ENCODE measurements around the gene ZNF446.
"Not testable (repeated sequence)": the region's sequence is repeated elsewhere in the genome, so short reads cannot be mapped to it uniquely, and the experiment has no call there.

Gene ZNF446
- total RNA-seq, result 6.7 to 24.7 (median 10.1) reads per million in 9 experiments

DNA sequence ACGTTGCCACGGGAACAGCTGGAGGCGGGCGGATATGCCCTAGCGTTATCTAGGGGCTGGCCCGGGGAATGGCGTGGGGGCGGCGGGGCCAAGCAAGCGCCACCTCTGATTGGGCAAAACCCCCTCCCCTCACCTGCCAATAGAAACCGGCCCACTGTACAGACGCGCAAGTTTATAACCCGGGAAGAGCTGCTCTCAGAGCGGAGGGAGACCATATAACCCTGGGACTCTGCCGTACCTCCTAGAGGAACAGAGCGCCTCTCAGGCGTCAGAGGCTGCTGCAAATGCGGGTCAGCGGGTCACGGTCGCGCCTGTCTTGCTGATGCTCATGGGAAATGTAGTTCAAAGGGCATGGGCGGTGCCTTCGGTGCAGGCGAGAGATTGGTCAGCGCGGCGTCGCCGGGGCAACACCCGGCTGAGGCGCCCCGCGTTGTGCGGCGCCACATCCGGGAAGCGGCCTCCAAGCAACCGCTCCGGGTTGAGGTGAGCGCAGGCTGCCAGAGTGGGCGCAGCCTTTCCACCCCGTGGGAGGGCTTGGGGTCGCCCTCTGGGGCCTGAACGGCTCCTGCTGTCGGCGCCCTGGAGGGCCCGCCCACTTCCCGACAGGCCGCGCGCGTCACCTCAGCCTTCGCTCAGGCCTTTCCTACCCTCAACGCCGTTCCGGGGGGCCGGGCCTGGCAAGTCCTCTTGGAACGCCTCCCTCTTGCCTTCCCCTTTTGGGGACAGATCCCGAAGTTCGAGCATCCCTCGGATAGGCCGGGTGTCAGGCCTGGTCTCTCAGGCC lies at the start of gene ZNF446:
TSS of gene ZNF446 (plus strand) at position 639 of the 784 bp plus-strand sequence. CDS start 867 bp downstream, outside the sequence.
- peak within 1 kb of the TSS; percentile 98 to 99 for H3K27ac Mint-ChIP-seq
- no peaks in the 10 kb centered on the region for H3K27me3 Mint-ChIP-seq
- H3K9me3 Mint-ChIP-seq, result no peaks in the 10 kb centered on the region
- peaks cover 41% of the 10 kb centered on the region for H3K36me3 Mint-ChIP-seq (ENCODE audit: insufficient read depth)
- H3K4me1 Mint-ChIP-seq (ENCODE audit: low read depth in 2 of 2), result peaks cover 12 to 23% of the 10 kb centered on the region in 2 donors
- peak within 1 kb of the TSS; percentile 81 to 89 for H3K4me3 Mint-ChIP-seq
- DNase-seq (peak; percentile 94 to 96 (median 96)), ATAC-seq (replicated peaks) (peak; percentile 84)

DNA sequence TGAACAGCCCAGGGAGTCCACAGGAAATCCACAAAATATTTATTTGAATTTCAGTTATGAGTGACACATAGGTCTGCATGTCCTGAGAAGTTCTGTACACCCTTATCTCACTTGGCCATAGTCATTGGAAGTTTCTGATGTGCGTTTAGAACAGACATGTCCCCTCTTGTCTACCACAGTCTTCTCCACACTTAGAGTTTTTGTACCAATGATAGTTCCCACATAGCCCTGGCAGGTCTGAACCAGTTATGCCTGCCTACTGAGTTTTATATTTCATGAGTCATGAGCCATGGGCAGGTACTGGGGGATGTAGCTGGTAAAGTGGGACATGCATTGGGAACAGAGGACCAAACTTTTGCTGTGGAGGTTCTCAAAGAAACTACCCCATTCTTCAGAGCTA lies 47.5 kb upstream of the ZNF446 start:
- ATAC-seq (replicated peaks) (no peak), DNase-seq (no peak)
- no peaks in the 10 kb centered on the region for H3K9me3 Mint-ChIP-seq
- H3K27ac Mint-ChIP-seq, result no peak overlapping the region
- no peaks in the 10 kb centered on the region for H3K4me1 Mint-ChIP-seq (ENCODE audit: low read depth in 2 of 2)
- no peaks in the 10 kb centered on the region for H3K27me3 Mint-ChIP-seq
- peaks cover 3% of the 10 kb centered on the region for H3K36me3 Mint-ChIP-seq (ENCODE audit: insufficient read depth)
- H3K4me3 Mint-ChIP-seq, result no peak overlapping the region

DNA sequence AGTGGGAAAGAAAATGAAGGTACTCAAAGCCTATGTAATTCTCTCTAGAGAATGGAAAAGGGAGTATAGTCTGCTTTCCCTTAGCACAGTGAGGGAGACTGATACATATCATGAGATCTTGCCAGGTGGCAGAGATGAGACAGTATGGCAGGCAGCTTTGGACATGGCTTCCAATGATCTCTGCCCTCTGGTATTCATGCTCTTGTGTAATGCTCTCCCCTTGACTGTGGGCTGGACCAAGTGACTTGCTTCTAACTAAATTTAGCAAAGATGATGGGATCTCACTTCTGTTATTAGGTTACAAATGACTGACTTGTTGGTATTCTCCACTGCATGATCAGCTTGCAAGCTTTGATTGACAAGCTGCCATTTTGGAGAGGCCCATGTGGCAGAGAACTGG lies 46.4 kb upstream of the ZNF446 start:
- Mint-ChIP-seq H3K4me3 (no peak overlapping the region), H3K36me3 (ENCODE audit: insufficient read depth) (peaks cover 9% of the 10 kb centered on the region), H3K27me3 (no peaks in the 10 kb centered on the region), H3K4me1 (ENCODE audit: low read depth in 2 of 2) (no peaks in the 10 kb centered on the region), H3K9me3 (no peaks in the 10 kb centered on the region), H3K27ac (no peak overlapping the region)
- no peak for DNase-seq
- no peak for ATAC-seq (replicated peaks)

DNA sequence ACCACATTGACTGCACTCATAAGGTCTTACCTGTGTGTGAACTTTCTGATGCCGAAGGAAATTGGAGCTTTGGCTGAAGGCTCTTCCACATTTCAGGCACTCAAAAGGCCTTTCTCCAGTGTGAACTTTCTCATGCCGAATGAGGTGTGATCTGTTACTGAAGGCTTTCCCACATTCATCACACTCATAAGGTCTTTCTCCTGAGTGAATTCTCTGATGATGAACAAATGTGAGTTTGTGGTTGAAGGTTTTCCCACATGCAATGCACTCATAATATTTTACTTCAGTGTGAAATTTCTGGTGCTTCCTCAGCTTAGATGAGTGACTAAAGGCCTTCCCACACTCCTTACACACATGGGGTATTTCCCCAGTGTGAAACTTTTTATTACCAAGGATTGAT lies 41.9 kb upstream of the ZNF446 start:
- peaks cover 33% of the 10 kb centered on the region for H3K36me3 Mint-ChIP-seq (ENCODE audit: insufficient read depth)
- H3K27me3 Mint-ChIP-seq, result no peaks in the 10 kb centered on the region
- DNase-seq, result no peak
- peaks cover 10 to 21% of the 10 kb centered on the region in 2 donors for H3K9me3 Mint-ChIP-seq
- H3K4me1 Mint-ChIP-seq (ENCODE audit: low read depth in 2 of 2), result peaks cover 2 to 6% of the 10 kb centered on the region in 2 donors
- no peak for ATAC-seq (replicated peaks)
- H3K4me3 Mint-ChIP-seq, result no peak overlapping the region
- no peak overlapping the region for H3K27ac Mint-ChIP-seq

DNA sequence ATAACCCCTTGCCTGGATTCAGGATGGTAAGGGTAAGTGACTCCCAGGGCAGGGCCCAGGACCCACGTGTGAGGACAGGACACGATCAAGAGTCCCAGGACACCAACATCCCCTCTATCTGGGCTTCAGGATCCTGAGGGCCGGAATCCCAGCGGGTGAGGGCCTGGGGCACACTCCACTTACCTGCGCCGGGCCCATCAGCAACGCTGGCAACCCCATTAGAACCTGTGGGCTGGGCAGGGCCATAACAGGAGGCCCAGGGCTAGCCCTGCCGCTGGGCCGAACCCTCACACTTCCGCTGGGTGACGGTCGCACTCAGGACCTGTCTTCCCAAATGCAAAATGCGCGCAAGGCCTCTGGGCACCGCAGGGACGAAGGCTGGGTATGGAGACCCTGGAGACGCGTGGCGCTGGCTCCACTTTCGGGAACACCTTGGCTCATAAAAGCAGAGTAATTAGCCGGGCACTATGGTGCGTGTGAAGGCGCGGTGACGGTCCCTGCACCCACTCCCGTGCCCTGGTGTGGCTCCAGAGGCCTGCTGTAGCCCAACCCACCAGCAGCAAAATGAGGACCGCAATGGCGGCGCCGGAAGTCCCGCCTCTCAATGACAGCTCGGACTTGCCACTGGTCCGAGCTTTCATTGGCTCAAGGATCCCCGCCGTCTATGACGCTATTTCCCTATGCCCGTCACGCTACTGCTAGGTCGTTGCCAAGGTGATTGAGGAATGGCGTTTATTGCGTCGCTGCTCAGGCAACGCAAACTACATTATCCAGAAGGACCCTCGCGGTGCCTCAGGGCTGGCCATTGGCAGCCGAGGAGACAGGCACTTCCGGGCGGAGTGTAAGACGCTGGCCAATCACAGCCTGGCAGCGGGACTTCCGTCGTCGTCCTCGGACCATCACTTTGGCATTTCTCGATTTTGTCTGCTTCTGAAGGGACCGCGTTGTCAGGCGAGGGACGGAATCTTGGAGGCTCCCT lies 36.3 kb upstream of the ZNF446 start, which contains the start of gene ZNF132:
TSS of gene ZNF132 (minus strand) at position 578 of the 979 bp plus-strand sequence. CDS start at position 246, 332 bp downstream.
- peaks cover 42% of the 10 kb centered on the region for H3K36me3 Mint-ChIP-seq (ENCODE audit: insufficient read depth)
- peaks cover 0 to 13% of the 10 kb centered on the region in 2 donors for H3K27me3 Mint-ChIP-seq
- H3K9me3 Mint-ChIP-seq, result peaks cover 16 to 43% of the 10 kb centered on the region in 2 donors
- H3K4me3 Mint-ChIP-seq, result peak within 1 kb of the TSS; percentile 88 to 93
- H3K4me1 Mint-ChIP-seq (ENCODE audit: low read depth in 2 of 2), result peaks cover 13 to 19% of the 10 kb centered on the region in 2 donors
- H3K27ac Mint-ChIP-seq, result peak within 1 kb of the TSS; percentile 92 to 95
- DNase-seq (peak; percentile 90 to 91 (median 91)), ATAC-seq (replicated peaks) (peak; percentile 97)

DNA sequence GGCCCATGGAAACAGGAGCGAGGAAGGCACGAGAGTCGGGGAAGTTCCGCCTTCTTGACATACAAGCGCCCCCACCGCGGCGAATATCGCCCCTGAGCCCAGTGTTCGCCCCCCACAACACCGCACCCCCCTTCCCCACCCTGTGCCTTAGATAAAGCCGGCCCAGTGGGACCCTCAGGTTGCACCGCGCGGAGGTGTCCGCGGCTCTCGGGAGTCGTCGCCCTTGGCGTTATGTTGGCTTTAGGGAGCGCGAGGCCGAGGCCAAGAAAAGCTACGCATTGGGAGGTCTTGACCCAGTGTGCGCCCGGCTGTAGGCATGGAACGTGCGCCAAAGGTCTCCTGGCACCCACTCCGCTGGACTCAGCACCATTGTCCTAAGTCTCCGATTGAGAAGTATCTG lies 35.6 kb upstream of the ZNF446 start:
- peak overlapping the region; percentile 92 to 95 for H3K27ac Mint-ChIP-seq
- H3K4me3 Mint-ChIP-seq, result peak overlapping the region; percentile 88 to 93
- H3K36me3 Mint-ChIP-seq (ENCODE audit: insufficient read depth), result peaks cover 37% of the 10 kb centered on the region
- peaks cover 13 to 19% of the 10 kb centered on the region in 2 donors for H3K4me1 Mint-ChIP-seq (ENCODE audit: low read depth in 2 of 2)
- ATAC-seq (replicated peaks), result no peak
- no peak for DNase-seq
- H3K9me3 Mint-ChIP-seq, result peaks cover 16 to 43% of the 10 kb centered on the region in 2 donors
- peaks cover 0 to 15% of the 10 kb centered on the region in 2 donors for H3K27me3 Mint-ChIP-seq

DNA sequence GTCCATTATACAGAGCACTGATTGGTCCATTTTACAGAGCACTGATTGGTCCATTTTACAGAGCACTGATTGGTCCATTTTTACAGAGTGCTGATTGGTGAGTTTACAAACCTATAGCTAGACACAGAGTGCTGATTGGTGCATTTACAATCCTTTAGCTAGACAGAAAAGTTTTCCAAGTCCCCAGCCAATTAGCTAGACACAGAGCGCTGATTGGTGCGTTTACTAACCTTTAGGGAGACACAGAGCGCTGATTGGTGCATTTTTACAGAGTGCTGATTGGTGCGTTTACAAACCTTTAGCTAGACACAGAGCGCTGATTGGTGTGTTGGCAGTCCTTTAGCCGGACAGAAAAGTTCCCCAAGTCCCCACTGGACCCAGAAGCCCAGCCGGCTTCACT lies 33.2 kb upstream of the ZNF446 start:
- Mint-ChIP-seq H3K36me3 (ENCODE audit: insufficient read depth) (peaks cover 16% of the 10 kb centered on the region), H3K4me1 (ENCODE audit: low read depth in 2 of 2) (peaks cover 13 to 18% of the 10 kb centered on the region in 2 donors), H3K9me3 (peaks cover 11 to 31% of the 10 kb centered on the region in 2 donors), H3K27me3 (peaks cover 15 to 36% of the 10 kb centered on the region in 2 donors)
- not testable (repeated sequence) for H3K4me3 Mint-ChIP-seq; DNase-seq; H3K27ac Mint-ChIP-seq; ATAC-seq (replicated peaks)

DNA sequence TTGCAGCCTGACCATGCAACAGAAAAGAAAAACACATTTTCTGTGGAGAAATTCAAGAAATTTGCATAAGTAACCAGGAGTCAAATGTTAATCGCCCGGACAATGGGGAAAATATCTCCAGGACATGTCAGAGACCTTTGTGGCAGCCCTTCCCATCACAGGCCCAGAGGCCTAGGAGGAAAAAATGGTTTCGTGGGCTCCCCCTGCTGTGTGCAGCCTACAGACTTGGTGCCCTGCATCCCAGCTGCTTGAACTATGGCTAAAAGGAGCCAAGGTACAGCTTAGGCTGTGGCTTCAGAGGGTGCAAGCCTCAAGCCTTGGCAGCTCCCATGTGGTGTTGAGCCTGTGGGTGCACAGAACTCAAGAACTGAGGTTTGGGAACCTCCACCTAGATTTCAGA lies 27.3 kb upstream of the ZNF446 start:
- H3K27ac Mint-ChIP-seq; DNase-seq; H3K9me3 Mint-ChIP-seq; H3K4me3 Mint-ChIP-seq; ATAC-seq (replicated peaks): not testable (repeated sequence)
- Mint-ChIP-seq H3K36me3 (ENCODE audit: insufficient read depth) (peaks cover 13% of the 10 kb centered on the region), H3K27me3 (peaks cover 31 to 48% of the 10 kb centered on the region in 2 donors), H3K4me1 (ENCODE audit: low read depth in 2 of 2) (peaks cover 19 to 21% of the 10 kb centered on the region in 2 donors)

DNA sequence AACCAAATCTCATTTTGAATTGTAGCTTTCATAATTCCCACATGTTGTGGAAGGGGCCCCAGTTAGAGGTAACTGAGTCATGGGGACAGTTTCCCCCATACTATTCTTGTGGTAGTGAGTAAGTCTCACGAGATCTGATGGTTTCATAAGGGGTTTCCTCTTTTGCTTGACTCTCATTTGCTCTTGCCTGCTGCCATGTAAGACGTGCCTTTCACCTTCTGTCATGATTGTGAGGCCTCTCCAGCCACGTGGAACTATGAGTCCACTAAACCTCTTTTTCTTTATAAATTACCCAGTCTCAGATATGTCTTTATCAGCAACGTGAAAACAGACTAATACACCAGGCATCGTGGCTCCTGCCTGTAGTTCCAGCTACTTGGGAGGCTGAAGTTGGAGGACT lies 26.2 kb upstream of the ZNF446 start:
- H3K4me3 Mint-ChIP-seq; H3K9me3 Mint-ChIP-seq; DNase-seq; ATAC-seq (replicated peaks): not testable (repeated sequence)
- Mint-ChIP-seq H3K27me3 (peaks cover 31 to 36% of the 10 kb centered on the region in 2 donors), H3K36me3 (ENCODE audit: insufficient read depth) (peaks cover 13% of the 10 kb centered on the region), H3K27ac (peak overlapping the region; percentile 47 to 92), H3K4me1 (ENCODE audit: low read depth in 2 of 2) (peaks cover 18 to 19% of the 10 kb centered on the region in 2 donors)

DNA sequence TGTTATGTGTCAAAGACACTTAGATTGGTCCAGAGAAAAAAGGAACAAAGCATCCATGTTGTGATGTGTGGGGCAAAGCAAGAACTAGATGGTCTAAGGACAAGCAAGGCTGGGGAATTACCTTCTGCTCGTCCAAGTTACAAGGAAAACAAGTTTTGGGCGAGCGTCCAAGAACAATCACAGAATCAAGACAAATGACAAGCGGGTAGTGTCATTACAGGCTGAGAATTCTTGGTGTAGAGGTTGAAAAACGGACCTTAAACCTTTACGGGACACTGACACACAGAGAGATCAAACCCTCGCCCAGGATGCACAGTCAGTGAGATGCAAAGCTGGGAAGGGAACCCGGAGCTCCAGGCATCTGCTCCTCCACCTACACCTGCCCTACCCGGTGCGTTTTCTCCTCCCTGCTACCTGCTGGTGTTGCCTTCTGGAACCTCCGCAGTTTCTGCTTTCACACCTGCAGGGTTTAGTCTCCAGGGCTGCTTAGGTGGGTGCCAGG lies 25.2 kb upstream of the ZNF446 start:
- H3K4me1 Mint-ChIP-seq (ENCODE audit: low read depth in 2 of 2), result peaks cover 18 to 19% of the 10 kb centered on the region in 2 donors
- peak overlapping the region; percentile 47 to 92 for H3K27ac Mint-ChIP-seq
- DNase-seq, result no peak
- peaks cover 16% of the 10 kb centered on the region for H3K36me3 Mint-ChIP-seq (ENCODE audit: insufficient read depth)
- peak overlapping the region; percentile 88 to 94 for H3K4me3 Mint-ChIP-seq
- peaks cover 31 to 35% of the 10 kb centered on the region in 2 donors for H3K27me3 Mint-ChIP-seq
- H3K9me3 Mint-ChIP-seq, result peaks cover 0 to 2% of the 10 kb centered on the region in 2 donors
- ATAC-seq (replicated peaks), result peak; percentile 14

DNA sequence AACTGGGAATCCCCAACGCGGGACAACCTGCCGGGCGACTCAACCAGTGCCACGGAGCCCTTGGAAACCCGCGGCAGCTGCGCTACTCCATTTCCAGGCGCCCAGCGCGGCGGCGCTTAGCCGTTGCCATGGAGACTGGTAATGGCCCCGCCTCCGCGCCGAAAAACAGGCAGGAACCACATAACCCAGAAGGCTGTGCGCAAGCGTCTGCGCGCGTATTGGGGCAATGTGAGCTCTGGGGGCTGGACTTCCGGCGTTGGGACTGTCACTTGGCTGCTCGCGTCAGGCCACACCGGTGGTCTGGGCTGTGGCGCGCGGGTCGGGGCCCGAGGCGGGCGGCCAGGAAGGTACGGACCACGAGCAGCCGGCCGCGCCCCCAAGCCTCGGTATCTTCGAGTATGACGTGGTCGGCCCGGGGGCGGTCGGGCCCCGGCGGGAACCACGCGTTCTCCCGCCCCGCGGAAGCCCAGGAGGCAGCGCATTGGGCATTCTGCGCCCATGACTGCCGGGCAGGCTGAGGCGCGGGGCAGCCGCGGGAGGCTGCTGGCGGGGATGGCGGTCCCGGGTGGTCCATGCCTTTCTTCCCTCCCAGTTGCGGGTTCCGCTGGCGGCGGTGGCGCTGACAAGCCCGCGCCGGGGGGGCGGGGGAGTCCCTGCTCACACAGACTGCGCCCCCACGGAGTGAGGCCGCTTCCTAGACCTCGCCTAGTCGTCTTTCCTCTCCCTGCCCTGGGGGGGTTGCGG lies 24.6 kb upstream of the ZNF446 start, which contains the start of gene ZNF324B:
TSS of gene ZNF324B (plus strand) at position 265 of the 744 bp plus-strand sequence. CDS start 2,080 bp downstream, outside the sequence.
- peaks cover 18 to 19% of the 10 kb centered on the region in 2 donors for H3K4me1 Mint-ChIP-seq (ENCODE audit: low read depth in 2 of 2)
- peaks cover 0 to 2% of the 10 kb centered on the region in 2 donors for H3K9me3 Mint-ChIP-seq
- peak; percentile 95 to 97 (median 96) for DNase-seq
- peaks cover 29 to 30% of the 10 kb centered on the region in 2 donors for H3K27me3 Mint-ChIP-seq
- H3K27ac Mint-ChIP-seq, result peak within 1 kb of the TSS; percentile 47 to 92
- H3K4me3 Mint-ChIP-seq, result peak within 1 kb of the TSS; percentile 88 to 94
- peak; percentile 94 for ATAC-seq (replicated peaks)
- H3K36me3 Mint-ChIP-seq (ENCODE audit: insufficient read depth), result peaks cover 21% of the 10 kb centered on the region

DNA sequence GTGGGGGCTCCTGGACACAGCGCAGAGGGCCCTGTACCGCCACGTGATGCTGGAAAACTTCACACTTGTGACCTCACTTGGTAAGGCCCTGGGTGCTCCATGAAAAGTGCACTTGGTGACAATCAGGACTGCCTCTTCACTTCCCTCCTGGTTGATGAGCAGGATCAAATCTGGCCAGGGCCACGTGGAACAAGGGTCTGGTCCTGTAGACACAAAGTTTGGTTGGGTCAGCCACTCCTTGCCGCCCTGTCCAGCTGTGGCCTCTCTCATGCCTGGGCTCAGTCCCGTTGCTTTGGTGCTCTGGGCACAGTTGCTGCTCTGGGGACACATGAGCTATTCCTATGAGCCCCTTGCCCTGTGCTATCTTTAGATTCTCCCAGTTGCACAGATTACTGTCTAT lies 22.4 kb upstream of the ZNF446 start:
- Mint-ChIP-seq H3K4me3 (peak overlapping the region in 1 of 2 donors; percentile 4), H3K27me3 (peaks cover 8 to 10% of the 10 kb centered on the region in 2 donors), H3K4me1 (ENCODE audit: low read depth in 2 of 2) (peaks cover 18 to 19% of the 10 kb centered on the region in 2 donors), H3K27ac (no peak overlapping the region), H3K9me3 (no peaks in the 10 kb centered on the region), H3K36me3 (ENCODE audit: insufficient read depth) (peaks cover 33% of the 10 kb centered on the region)
- ATAC-seq (replicated peaks) (no peak), DNase-seq (no peak)

Measured in effector memory CD8-positive, alpha-beta T cell (primary cell).